Tibial nerve (tissue), 4 donors: Measurements from ENCODE around the gene SLC17A9. TPM values are rescaled to one million over a fixed set of nuclear protein-coding genes. Genes with fewer than 3 reads are reported as not detected.

Experiments
- DNase-seq, 2 donors: peaks; one replicate each; pipeline ENCODE4 v3.0.0-alpha.2; 2019; ENCODE audit warnings: low spot score in 2 of 2
- H3K27ac ChIP-seq, 4 donors: fragments of 200-600 bp; sonication (generic) in 3 of 4; one replicate each; pipeline ENCODE4 v1.5.1; 2017 to 2019; ENCODE audit warnings: mild to moderate bottlenecking in 1 of 4
- H3K27me3 ChIP-seq, 2 donors: fragments of 200-600 bp; sonication (generic) in 1 of 2; one replicate each; pipeline versions ENCODE4 v1.5.1 to v1.6.0; 2017 to 2019
- H3K36me3 ChIP-seq, 3 donors: fragments of 200-600 bp; sonication (generic); one replicate each; pipeline ENCODE4 v1.5.1; 2018 to 2019
- H3K4me1 ChIP-seq, 4 donors: fragments of 200-600 bp; sonication (generic) in 3 of 4; one replicate each; pipeline ENCODE4 v1.5.1; 2017 to 2019
- H3K4me3 ChIP-seq, 4 donors: fragments of 200-600 bp; sonication (generic) in 3 of 4; one replicate each; pipeline ENCODE4 v1.5.1; 2017 to 2019; ENCODE audit warnings: mild to moderate bottlenecking in 1 of 4, moderate library complexity in 1 of 4
- H3K9me3 ChIP-seq, 4 donors: fragments of 200-600 bp; sonication (generic) in 3 of 4; one replicate each; pipeline ENCODE4 v1.5.1; 2017 to 2019
- CTCF ChIP-seq, 5 experiments: fragments of 200-600 bp in 3 of 5; fragments of 450-650 bp in 2 of 5; sonication (generic) in 3 of 5; IDR thresholded peaks; one replicate each; pipeline ENCODE4 v1.5.1; 2016 to 2019; ENCODE audit warnings: antibody characterized with exemption in 5 of 5, mild to moderate bottlenecking in 3 of 5, moderate library complexity in 2 of 5
- EP300 ChIP-seq, 2 donors: sonication (generic); formaldehyde crosslinking; IDR thresholded peaks; one replicate each; pipeline ENCODE4 v1.6.1; 2017; ENCODE audit warnings: antibody characterized with exemption in 2 of 2, mild to moderate bottlenecking in 1 of 2
- POLR2A ChIP-seq, 2 donors: fragments of 450-650 bp; IDR thresholded peaks; one replicate each; pipeline ENCODE4 v1.6.1; 2017; ENCODE audit warnings: antibody characterized with exemption in 2 of 2, mild to moderate bottlenecking in 2 of 2, moderate library complexity in 2 of 2
- WGBS, 2 donors: methylation state at CpG; one replicate each; pipeline ENCODE4 v1.1.5; 2018; 5-methylcytosine and 5-hydroxymethylcytosine counted together
- total RNA-seq, 4 donors: library from RNA; depleted of rRNA; stranded (reverse); fragments of >200 nt; gene quantifications; one replicate each; pipeline ENCODE4 v1.1.0, GENCODE V29; 2016

The SLC17A9 gene
- total RNA-seq, 4 donors from 2014 or later, result 3.9 to 13.5 (median 4.5) TPM

DNA sequence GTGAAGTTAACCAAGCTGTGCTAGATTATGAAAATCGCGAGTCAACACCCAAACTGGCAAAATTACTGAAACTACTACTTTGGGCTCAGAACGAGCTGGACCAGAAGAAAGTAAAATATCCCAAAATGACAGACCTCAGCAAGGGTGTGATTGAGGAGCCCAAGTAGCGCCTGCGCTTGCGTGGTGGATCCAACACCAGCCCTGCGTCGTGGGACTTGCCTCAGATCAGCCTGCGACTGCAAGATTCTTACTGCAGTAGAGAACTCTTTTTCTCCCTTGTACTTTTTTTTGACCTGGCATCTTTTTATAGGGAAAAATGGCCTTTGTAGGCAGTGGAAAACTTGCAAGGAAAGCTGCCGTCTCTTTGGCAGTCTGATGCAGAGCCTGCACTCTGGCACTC, 7.8 kb upstream of the SLC17A9 start:
- Histone ChIP-seq H3K9me3 (no peaks in the 10 kb centered on the region), H3K36me3 (peaks cover 5 to 83% (median 26%) of the 10 kb centered on the region in 3 donors), H3K4me1 (peaks cover 0 to 28% (median 4%) of the 10 kb centered on the region in 4 donors), H3K27ac (no peak overlapping the region), H3K27me3 (no peaks in the 10 kb centered on the region), H3K4me3 (no peak overlapping the region)
- DNase-seq, result no peak
- TF ChIP-seq POLR2A (IDR thresholded peaks at IDR 0.05) (no peak), EP300 (IDR thresholded peaks at IDR 0.05) (no peak), CTCF (IDR thresholded peaks at IDR 0.05) (no peak)
- 90% methylated on average over 10 of the region's 10 CpGs for WGBS, 2 donors

- 90 to 95% methylated on average over 23 to 25 of the region's 25 CpGs for whole genome bisulfite sequencing, 2 donors
- H3K27me3 ChIP-seq, result no peaks in the 10 kb centered on the region
- no peaks in the 10 kb centered on the region for H3K9me3 ChIP-seq
- H3K27ac ChIP-seq, result no peak overlapping the region
- no peak overlapping the region for H3K4me3 ChIP-seq
- peaks cover 0 to 17% (median 0%) of the 10 kb centered on the region in 4 donors for H3K4me1 ChIP-seq
- DNase-seq, result no peak
- TF ChIP-seq POLR2A (IDR thresholded peaks at IDR 0.05), result no peak
- TF ChIP-seq CTCF (IDR thresholded peaks at IDR 0.05), result no peak
- no peak for TF ChIP-seq EP300 (IDR thresholded peaks at IDR 0.05)
- H3K36me3 ChIP-seq, result peaks cover 5 to 94% (median 26%) of the 10 kb centered on the region in 3 donors
Measured at GRCh38 chr20:62945771-62946339, 6.7 kb upstream of the SLC17A9 start.

- TF ChIP-seq CTCF (IDR thresholded peaks at IDR 0.05) (no peak), POLR2A (IDR thresholded peaks at IDR 0.05) (no peak), EP300 (IDR thresholded peaks at IDR 0.05) (no peak)
- WGBS, 2 donors, result 77 to 84% methylated on average over 10 of the region's 10 CpGs
- H3K4me1 ChIP-seq, result peaks cover 0 to 8% (median under 1%) of the 10 kb centered on the region in 4 donors
- no peak overlapping the region for H3K4me3 ChIP-seq
- no peak for DNase-seq
- peaks cover 5 to 90% (median 26%) of the 10 kb centered on the region in 3 donors for H3K36me3 ChIP-seq
- no peak overlapping the region for H3K27ac ChIP-seq
- H3K27me3 ChIP-seq, result no peaks in the 10 kb centered on the region
- H3K9me3 ChIP-seq, result no peaks in the 10 kb centered on the region
Measured at GRCh38 chr20:62946918-62947317, 5.6 kb upstream of the SLC17A9 start.

GRCh38 chr20:62947532-62948300, 4.8 kb upstream of the SLC17A9 start:
- Histone ChIP-seq H3K27ac (no peak overlapping the region), H3K36me3 (peaks cover 3 to 83% (median 26%) of the 10 kb centered on the region in 3 donors), H3K4me3 (no peak overlapping the region), H3K9me3 (no peaks in the 10 kb centered on the region), H3K27me3 (no peaks in the 10 kb centered on the region), H3K4me1 (peaks cover under 1 to 10% (median 8%) of the 10 kb centered on the region in 4 donors)
- TF ChIP-seq POLR2A (IDR thresholded peaks at IDR 0.05) (no peak), EP300 (IDR thresholded peaks at IDR 0.05) (no peak), CTCF (IDR thresholded peaks at IDR 0.05) (no peak)
- DNase-seq, result no peak
- WGBS, 2 donors, result 89 to 90% methylated on average over 17 of the region's 17 CpGs
